GM12891 (cell line): Measurements from ENCODE around the gene ZBTB20.

ENCODE experiments used
- DNase-seq: peaks from one replicate; pipeline ENCODE4 v3.0.0; 2011; ENCODE audit warnings: low spot score; ENCODE audit not compliant: insufficient read length
- FAIRE-seq: peaks from 2 replicates; lab custom pipeline; 2011; peaks lifted over from hg19 to GRCh38; lab: Jason Lieb, UNC
- PAX5 ChIP-seq: IDR thresholded peaks from 2 replicates; pipeline ENCODE4 v1.6.1; 2011; ENCODE audit warnings: low read length, moderate library complexity, mild to moderate bottlenecking; ENCODE audit not compliant: insufficient read depth, severe bottlenecking
- POLR2A ChIP-seq: IDR thresholded peaks from 2 replicates; pipeline ENCODE4 v1.6.1; 2011; ENCODE audit warnings: low read depth, low read length, control low read depth
- POLR2AphosphoS5 ChIP-seq: IDR thresholded peaks from 2 replicates; pipeline ENCODE4 v1.6.1; 2011; ENCODE audit warnings: low read depth, low read length, control low read depth
- POU2F2 ChIP-seq: IDR thresholded peaks from 2 replicates; pipeline ENCODE4 v1.6.1; 2011; ENCODE audit warnings: low read depth, mild to moderate bottlenecking, control low read depth, low read length, moderate library complexity
- SPI1 ChIP-seq: IDR thresholded peaks from 2 replicates; pipeline ENCODE4 v1.6.1; 2011; ENCODE audit warnings: low read depth, low read length, control low read depth
- TAF1 ChIP-seq: IDR thresholded peaks from 2 replicates; pipeline ENCODE4 v1.6.1; 2011; ENCODE audit warnings: low read depth, low read length, control low read depth

ZBTB20 gene

GRCh38 chr3:114642951-114643741, 503.9 kb downstream of the ZBTB20 start:
- FAIRE-seq (no peak), DNase-seq (no peak)
- no peak for TF ChIP-seq PAX5
- no peak for TF ChIP-seq POU2F2
- TF ChIP-seq POLR2AphosphoS5 = no peak
- no peak for TF ChIP-seq TAF1
- TF ChIP-seq SPI1 = no peak
- no peak for TF ChIP-seq POLR2A

DNA sequence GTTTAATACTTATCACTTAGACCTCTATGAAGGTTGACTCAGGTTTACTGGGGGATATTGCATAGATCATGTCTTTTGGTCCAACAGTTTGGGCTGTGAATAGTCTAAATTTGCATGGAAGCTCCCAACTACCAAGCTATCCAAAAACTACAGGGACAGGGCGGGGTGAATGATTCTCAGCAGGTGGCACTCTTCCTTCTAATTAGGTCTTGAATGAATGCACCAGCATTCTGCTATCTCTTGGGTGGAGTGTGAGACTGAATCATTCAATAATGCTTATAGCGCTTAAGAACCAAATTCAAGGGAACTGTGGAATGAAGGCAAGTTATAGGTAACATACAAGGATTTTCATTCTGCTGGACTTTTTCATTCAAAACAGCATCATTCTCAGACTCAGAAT, 507.0 kb downstream of the ZBTB20 start:
- DNase-seq (no peak), FAIRE-seq (no peak)
- TF ChIP-seq POLR2A (no peak), POLR2AphosphoS5 (no peak), PAX5 (no peak), SPI1 (no peak), POU2F2 (no peak), TAF1 (no peak)

GRCh38 chr3:114639171-114639570, 507.9 kb downstream of the ZBTB20 start:
- no peak for FAIRE-seq

DNA sequence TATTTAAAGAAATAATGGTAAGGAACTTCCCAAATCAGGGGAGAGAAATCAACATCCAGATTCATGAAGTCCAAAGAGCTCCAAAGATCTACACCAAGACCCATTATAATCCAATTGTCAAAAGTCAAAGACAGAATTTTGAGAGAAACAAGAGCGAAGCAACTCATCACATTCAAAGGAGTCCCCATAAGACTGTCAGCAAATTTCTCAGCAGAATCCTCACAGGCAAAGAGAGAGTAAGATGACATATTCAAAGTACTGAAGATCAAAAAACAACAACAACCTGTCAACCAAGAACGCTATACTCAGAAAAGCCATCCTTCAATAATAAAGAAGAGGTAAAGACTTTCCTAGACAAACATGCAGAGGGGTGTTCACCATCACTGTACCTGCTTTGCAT, 511.2 kb downstream of the ZBTB20 start:
- FAIRE-seq (no peak), DNase-seq (no peak)
- TF ChIP-seq TAF1 (no peak), POLR2AphosphoS5 (no peak), PAX5 (no peak), POU2F2 (no peak), SPI1 (no peak), POLR2A (no peak)

More at GRCh38 chr3:114639171-114639570, 507.9 kb downstream of the ZBTB20 start:
- no peak for DNase-seq
- TF ChIP-seq SPI1 (no peak), POU2F2 (no peak), POLR2A (no peak), TAF1 (no peak), PAX5 (no peak), POLR2AphosphoS5 (no peak)

GRCh38 chr3:114634635-114635034, 512.5 kb downstream of the ZBTB20 start:
- TF ChIP-seq POLR2AphosphoS5 (no peak), PAX5 (no peak)
- FAIRE-seq (no peak), DNase-seq (no peak)

DNA sequence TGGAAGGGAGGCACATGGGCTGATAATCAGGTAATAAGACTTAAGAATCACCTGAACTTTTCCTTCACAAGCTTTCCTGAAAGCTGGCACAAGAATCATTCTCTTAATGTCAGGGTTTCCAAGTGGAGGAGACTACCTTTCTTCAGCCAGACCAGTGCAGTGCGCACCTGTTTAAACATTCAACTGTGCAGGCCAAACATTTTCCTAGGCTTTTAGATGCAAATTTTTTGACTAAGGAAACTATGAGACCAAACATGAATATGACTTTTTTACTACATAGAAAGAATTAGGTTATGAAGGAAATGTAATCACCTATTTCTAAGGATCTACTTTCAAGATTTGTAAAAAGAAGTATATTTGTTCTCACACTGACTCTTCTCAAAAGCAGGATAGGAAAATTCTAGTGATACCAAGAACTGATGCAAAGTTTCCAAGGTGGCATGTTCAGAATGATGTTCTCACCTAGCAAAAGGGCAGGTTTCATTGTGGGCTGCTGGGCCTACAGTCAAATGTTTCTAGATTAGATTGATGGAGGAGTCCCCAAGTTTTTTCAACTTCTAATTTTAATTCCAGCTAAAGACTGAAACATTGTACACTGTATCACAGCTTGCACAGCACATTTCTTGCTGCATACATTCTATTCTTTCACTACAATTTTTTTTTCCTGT, 514.2 kb downstream of the ZBTB20 start:
- FAIRE-seq (no peak), DNase-seq (no peak)
- TF ChIP-seq SPI1 (no peak), PAX5 (no peak), POLR2A (no peak), POLR2AphosphoS5 (no peak), TAF1 (no peak), POU2F2 (no peak)

DNA sequence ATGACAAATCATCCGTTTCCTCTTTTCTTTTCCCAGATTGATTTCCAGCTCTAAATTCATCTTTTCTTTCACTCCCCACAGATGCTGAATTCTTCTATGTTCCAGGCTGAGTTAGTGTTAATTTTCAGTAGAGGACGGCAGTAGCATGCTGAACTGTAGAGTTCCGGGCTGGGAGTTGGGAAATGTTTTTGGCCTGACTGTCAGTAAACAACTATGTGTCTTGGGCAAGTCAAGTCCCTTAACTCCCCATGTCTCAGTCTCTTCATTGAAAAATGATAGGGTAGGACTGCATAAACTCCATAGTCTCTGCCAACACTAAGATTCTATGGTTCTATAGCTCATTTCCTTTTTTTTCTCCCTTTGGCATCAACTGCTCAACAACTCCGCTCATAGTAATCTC, 519.3 kb downstream of the ZBTB20 start:
- FAIRE-seq = no peak
- TF ChIP-seq TAF1 = no peak
- no peak for TF ChIP-seq POU2F2
- no peak for TF ChIP-seq POLR2AphosphoS5
- no peak for TF ChIP-seq POLR2A
- no peak for TF ChIP-seq PAX5
- no peak for TF ChIP-seq SPI1
- no peak for DNase-seq

- TF ChIP-seq POLR2AphosphoS5 (no peak), POU2F2 (no peak), SPI1 (no peak), PAX5 (no peak), TAF1 (no peak), POLR2A (no peak)
- FAIRE-seq (no peak), DNase-seq (no peak)
Observed at GRCh38 chr3:114626751-114627150, 520.3 kb downstream of the ZBTB20 start.

- DNase-seq = no peak
- TF ChIP-seq TAF1 = no peak
- TF ChIP-seq PAX5 = no peak
- TF ChIP-seq POLR2A = no peak
- no peak for TF ChIP-seq SPI1
- no peak for TF ChIP-seq POLR2AphosphoS5
- TF ChIP-seq POU2F2 = no peak
- FAIRE-seq = no peak
Observed at GRCh38 chr3:114624571-114625181, 522.4 kb downstream of the ZBTB20 start.

GRCh38 chr3:114624047-114624445, 523.0 kb downstream of the ZBTB20 start:
- FAIRE-seq (no peak), DNase-seq (no peak)
- TF ChIP-seq POLR2A (no peak), POLR2AphosphoS5 (no peak), SPI1 (no peak), TAF1 (no peak), POU2F2 (no peak)
